A673 (cell line): ENCODE results near the gene BTRC.

Experiments
- CTCF ChIP-seq: fragments of 300-800, 200-600 bp; sonication (generic); conservative IDR thresholded peaks from 2 replicates; pipeline ENCODE4 v1.5.1; 2017; ENCODE audit warnings: low read depth, mild to moderate bottlenecking, antibody characterized with exemption, low read length, moderate library complexity, mixed read lengths
- EZH2 ChIP-seq: fragments of 200-600 bp; sonication (generic); IDR thresholded peaks from 2 replicates; pipeline ENCODE4 v1.6.1; 2017; ENCODE audit warnings: borderline replicate concordance, low read depth, mild to moderate bottlenecking, mixed read lengths, antibody characterized with exemption, low read length; ENCODE audit not compliant: poor library complexity, severe bottlenecking

- TF ChIP-seq CTCF (no peak), EZH2 (no peak)
These were observed 25.8 kb downstream of the BTRC start for GRCh38 chr10:101379663-101380352.
